Adrenal gland (tissue), 12 donors: ENCODE results near the gene PRPF38B. TPM values are rescaled to one million over a fixed set of nuclear protein-coding genes. Genes with fewer than 3 reads are reported as not detected.
A peak's percentile ranks its signal among the peaks of the same experiment; 100 is the strongest.

Experiments used
- DNase-seq, 7 donors: peaks; one replicate each; pipeline ENCODE4 v3.0.0-alpha.2; 2019 to 2020
- H3K27ac ChIP-seq, 5 donors: fragments of 200-600 bp; sonication (generic) in 4 of 5; 1 replicate in 3 of 5; 2 replicates in 2 of 5; pipeline versions ENCODE4 v1.5.1 to v1.8.0; 2016 to 2020; ENCODE audit warnings: mild to moderate bottlenecking in 1 of 5
- H3K27me3 ChIP-seq: fragments of 200-600 bp; 2 replicates; pipeline ENCODE4 v1.8.0; 2021
- H3K36me3 ChIP-seq, 2 donors: fragments of 200-600 bp; replicated peaks in 1 of 2; 1 replicate in 1 of 2; 2 replicates in 1 of 2; pipeline versions ENCODE4 v1.5.1 to v1.8.0; 2018 to 2022
- H3K4me1 ChIP-seq, 2 donors: fragments of 200-600 bp; replicated peaks in 1 of 2; 1 replicate in 1 of 2; 2 replicates in 1 of 2; pipeline versions ENCODE4 v1.5.1 to v1.8.0; 2018 to 2021
- H3K4me3 ChIP-seq, 4 donors: fragments of 200-600 bp; sonication (generic) in 3 of 4; one replicate each; pipeline ENCODE4 v1.5.1; 2016 to 2018
- H3K9me3 ChIP-seq, 3 donors: fragments of 200-600 bp; sonication (generic) in 1 of 3; replicated peaks in 1 of 3; 1 replicate in 2 of 3; 2 replicates in 1 of 3; pipeline versions ENCODE4 v1.5.1 to v1.8.0; 2016 to 2021
- POLR2A ChIP-seq, 2 donors: fragments of 450-650 bp; IDR thresholded peaks; one replicate each; pipeline ENCODE4 v1.6.1; 2017; ENCODE audit warnings: antibody characterized with exemption in 2 of 2, mild to moderate bottlenecking in 2 of 2, moderate library complexity in 1 of 2
- WGBS, 4 donors: extraction: QIAGEN DNeasy Blood & Tissue Kit in 2 of 4; methylation state at CpG; one replicate each; pipeline versions ENCODE4 v1.1.5 to v1.1.7; 2013 to 2017; 5-methylcytosine and 5-hydroxymethylcytosine counted together
- intact Hi-C, 2 donors: fragments of 100-400 bp; cut with DNase I; formaldehyde crosslinking; loops; one replicate each; pipeline versions ENCODE4 v1.14.1 to v1.15.0; 2022 to 2023
- polyA plus RNA-seq, 3 donors: library from polyadenylated mRNA; stranded (reverse); fragments of 200-250 nt in 2 of 3; fragments of 350-450 nt in 1 of 3; fragmentation: Illumina TruSeq in 1 of 3; extraction: RNeasy Lipid Tissue Mini Kit (QIAGEN cat#74804) in 1 of 3; gene quantifications; one replicate each; pipeline ENCODE4 v1.2.3, GENCODE V29; 2013 to 2014
- total RNA-seq, 9 donors: library from RNA; depleted of rRNA in 4 of 9; stranded (reverse); fragments of >200 nt in 4 of 9; fragments of 120-200 nt in 1 of 9; fragmentation: NEBNext Ultra II Directional in 1 of 9; extraction: Animal tissue kit (Norgen Biotek cat#: 25700) in 1 of 9; gene quantifications; one replicate each; pipeline versions ENCODE4 v1.1.0 to v1.2.4, GENCODE V29; 2013 to 2023
- TF ChIP-seq, protein P1 (sequence below), 6 experiments: fragments of 450-650 bp in 4 of 6; fragments of 200-600 bp in 2 of 6; sonication (generic) in 1 of 6; IDR thresholded peaks; 1 replicate in 5 of 6; 2 replicates in 1 of 6; pipeline versions ENCODE4 v1.5.1 to v1.8.0; 2016 to 2021; ENCODE audit warnings: antibody characterized with exemption in 6 of 6, mild to moderate bottlenecking in 2 of 6, moderate library complexity in 1 of 6
- donor health status: healthy with polysubstance abuse.
- donor health status: Bipolar disorder and iron deficiency.
- donor health status: DM: yes; HTN: yes; CAD: no.
- donor health status: DM: no; HTN: no; CAD: no.
- donor health status: DM: no; HTN: no; CAD: no.
- donor health status: DM: yes; HTN: yes; CAD: no.

The PRPF38B gene
- total and polyA plus RNA-seq, 12 donors, result 11.3 to 63.2 (median 26.6) TPM

DNA sequence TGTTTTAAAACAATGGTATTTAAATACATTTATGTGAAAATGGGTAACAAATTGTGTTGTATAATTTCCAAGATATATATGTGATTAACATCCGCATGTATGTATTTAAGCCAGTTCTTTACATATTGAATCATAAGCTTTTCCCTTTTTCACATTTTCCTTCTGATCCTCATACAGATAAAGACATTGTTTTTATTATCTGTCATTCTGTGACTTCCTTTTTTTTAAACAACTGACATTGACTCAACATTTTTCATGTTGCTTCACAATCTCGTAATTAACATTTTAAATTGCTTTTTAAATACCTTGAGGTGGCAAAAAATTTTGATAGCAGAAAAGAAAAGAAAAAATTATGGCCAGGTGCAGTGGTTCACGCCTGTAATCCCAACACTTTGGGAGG is 55.8 kb downstream of the PRPF38B start:
- 67 to 78% (median 77%) methylated on average over 3 of the region's 3 CpGs for WGBS, 4 donors
- Histone ChIP-seq H3K36me3 (no peaks in the 10 kb centered on the region), H3K27ac (peak overlapping the region in 1 of 5 donors; percentile 96), H3K27me3 (no peaks in the 10 kb centered on the region), H3K4me1 (peaks cover 7 to 20% of the 10 kb centered on the region in 2 donors), H3K9me3 (no peaks in the 10 kb centered on the region), H3K4me3 (no peak overlapping the region)
- no peak for TF ChIP-seq POLR2A (IDR thresholded peaks at IDR 0.05)
- TF ChIP-seq, protein P1, sequence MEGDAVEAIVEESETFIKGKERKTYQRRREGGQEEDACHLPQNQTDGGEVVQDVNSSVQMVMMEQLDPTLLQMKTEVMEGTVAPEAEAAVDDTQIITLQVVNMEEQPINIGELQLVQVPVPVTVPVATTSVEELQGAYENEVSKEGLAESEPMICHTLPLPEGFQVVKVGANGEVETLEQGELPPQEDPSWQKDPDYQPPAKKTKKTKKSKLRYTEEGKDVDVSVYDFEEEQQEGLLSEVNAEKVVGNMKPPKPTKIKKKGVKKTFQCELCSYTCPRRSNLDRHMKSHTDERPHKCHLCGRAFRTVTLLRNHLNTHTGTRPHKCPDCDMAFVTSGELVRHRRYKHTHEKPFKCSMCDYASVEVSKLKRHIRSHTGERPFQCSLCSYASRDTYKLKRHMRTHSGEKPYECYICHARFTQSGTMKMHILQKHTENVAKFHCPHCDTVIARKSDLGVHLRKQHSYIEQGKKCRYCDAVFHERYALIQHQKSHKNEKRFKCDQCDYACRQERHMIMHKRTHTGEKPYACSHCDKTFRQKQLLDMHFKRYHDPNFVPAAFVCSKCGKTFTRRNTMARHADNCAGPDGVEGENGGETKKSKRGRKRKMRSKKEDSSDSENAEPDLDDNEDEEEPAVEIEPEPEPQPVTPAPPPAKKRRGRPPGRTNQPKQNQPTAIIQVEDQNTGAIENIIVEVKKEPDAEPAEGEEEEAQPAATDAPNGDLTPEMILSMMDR (IDR thresholded peaks at IDR 0.05), result no peak
- no peak for DNase-seq
- intact Hi-C loops, result no loop called here

DNA sequence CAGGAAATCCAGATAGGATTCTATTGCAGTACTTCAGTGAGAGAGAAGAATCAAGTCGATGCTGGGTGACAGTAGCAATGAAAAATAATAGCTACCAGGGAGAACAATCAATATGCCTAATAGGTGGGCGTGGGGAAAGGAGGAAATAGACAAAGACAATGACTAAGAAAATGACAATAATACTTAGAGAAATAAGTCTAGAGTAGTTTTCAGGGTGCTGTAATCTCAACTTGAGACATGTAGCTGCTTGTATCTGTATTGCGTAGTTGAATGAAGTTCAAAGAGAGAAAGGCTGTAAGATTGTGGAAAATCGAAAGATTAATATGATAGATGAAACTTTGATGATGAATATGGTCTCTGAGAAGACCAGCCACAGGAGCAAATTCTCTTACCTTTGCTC is 57.0 kb downstream of the PRPF38B start:
- no peak for DNase-seq
- Histone ChIP-seq H3K4me3 (no peak overlapping the region), H3K27me3 (no peaks in the 10 kb centered on the region), H3K4me1 (peaks cover 7 to 20% of the 10 kb centered on the region in 2 donors), H3K36me3 (no peaks in the 10 kb centered on the region), H3K27ac (no peak overlapping the region), H3K9me3 (no peaks in the 10 kb centered on the region)
- intact Hi-C loops, result no loop called here
- TF ChIP-seq POLR2A (IDR thresholded peaks at IDR 0.05), result no peak
- TF ChIP-seq, protein P1 (IDR thresholded peaks at IDR 0.05), result no peak
- 90 to 95% (median 92%) methylated on average over 4 of the region's 4 CpGs for WGBS, 4 donors

DNA sequence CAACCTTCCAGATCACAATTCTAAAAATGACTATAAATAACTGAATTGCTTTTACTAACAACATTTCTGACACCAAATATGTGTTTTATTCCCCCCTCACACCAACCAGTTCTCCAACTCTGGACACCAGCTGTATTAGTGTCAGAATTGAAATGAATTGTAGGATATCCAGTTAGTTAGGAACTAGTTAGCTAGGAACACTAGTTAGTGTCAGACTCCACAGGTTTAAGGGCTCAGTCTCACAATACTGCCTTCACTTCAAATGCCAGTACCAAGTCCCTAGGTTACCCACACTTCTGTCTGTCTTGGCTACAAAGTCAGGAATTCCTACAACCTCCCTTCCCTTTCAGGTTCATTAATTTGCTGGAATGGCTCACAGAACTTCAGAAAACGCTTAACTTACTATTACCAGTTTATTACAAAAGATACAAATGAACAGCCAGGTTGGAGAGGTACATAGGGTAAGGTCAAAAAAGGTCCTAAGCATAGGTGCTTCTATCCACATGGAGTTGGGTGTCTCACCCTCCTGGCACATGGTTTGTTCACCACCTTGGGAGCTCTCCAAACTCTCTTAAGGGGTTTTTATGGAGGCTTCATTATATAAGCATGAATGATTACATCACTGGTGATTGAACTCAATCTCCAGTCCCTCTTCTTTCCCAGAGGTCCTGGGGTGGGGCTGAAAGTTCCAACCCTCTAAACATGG is 58.5 kb downstream of the PRPF38B start:
- 73 to 87% (median 78%) methylated on average over 1 of the region's 1 CpG for WGBS, 4 donors
- Histone ChIP-seq H3K4me1 (peaks cover 7 to 20% of the 10 kb centered on the region in 2 donors), H3K27ac (no peak overlapping the region), H3K9me3 (no peaks in the 10 kb centered on the region), H3K36me3 (no peaks in the 10 kb centered on the region), H3K4me3 (no peak overlapping the region), H3K27me3 (no peaks in the 10 kb centered on the region)
- DNase-seq, result no peak
- TF ChIP-seq POLR2A (IDR thresholded peaks at IDR 0.05), result no peak
- TF ChIP-seq, protein P1 (IDR thresholded peaks at IDR 0.05), result no peak
- intact Hi-C loops, result no loop called here

Other genes with a start within 250 kb of the PRPF38B start
- gene NBPF6, start 242.0 kb upstream of the PRPF38B start, total RNA-seq, result under 1 TPM in 1 of 9 donors, not detected in 8; 0.14 TPM
- gene NBPF6, start 242.0 kb upstream of the PRPF38B start, polyA plus RNA-seq, result not detected
- gene EEIG2, start 132.2 kb upstream of the PRPF38B start, total RNA-seq, result 10 to 100 TPM in 4 of 9 donors, 1 to 10 TPM in 5; 6.0 to 13.8 (median 8.5) TPM
- gene EEIG2, start 132.2 kb upstream of the PRPF38B start, polyA plus RNA-seq, result 1 to 10 TPM; 1.8 to 4.0 (median 2.3) TPM
- gene HENMT1, start 31.2 kb upstream of the PRPF38B start, total RNA-seq, result 10 to 100 TPM in 1 of 9 donors, 1 to 10 TPM in 8; 1.2 to 22.2 (median 3.3) TPM
- gene HENMT1, start 31.2 kb upstream of the PRPF38B start, polyA plus RNA-seq, result 1 to 10 TPM; 3.1 to 4.9 (median 4.2) TPM
- gene FNDC7, start 20.6 kb downstream of the PRPF38B start, total RNA-seq, result under 1 TPM in 5 of 9 donors, not detected in 4; 0.11 to 0.71 (median 0.19) TPM
- under 1 TPM in 1 of 3 donors, not detected in 2; 0.03 TPM for gene FNDC7, start 20.6 kb downstream of the PRPF38B start, polyA plus RNA-seq
- 10 to 100 TPM; 35.1 to 63.2 (median 45.4) TPM for gene STXBP3, start 54.4 kb downstream of the PRPF38B start, total RNA-seq
- gene STXBP3, start 54.4 kb downstream of the PRPF38B start, polyA plus RNA-seq, result 10 to 100 TPM; 39.9 to 45.8 (median 42.3) TPM
- 1 to 10 TPM in 4 of 9 donors, under 1 TPM in 2, not detected in 3; 0.46 to 2.6 (median 1.3) TPM for gene AKNAD1, start 164.8 kb downstream of the PRPF38B start, total RNA-seq
- gene AKNAD1, start 164.8 kb downstream of the PRPF38B start, polyA plus RNA-seq, result 1 to 10 TPM in 2 of 3 donors, under 1 TPM in 1; 0.35 to 8.5 (median 3.3) TPM
- 10 to 100 TPM in 4 of 9 donors, 1 to 10 TPM in 5; 1.9 to 29.1 (median 7.7) TPM for gene GPSM2, start 184.7 kb downstream of the PRPF38B start, total RNA-seq
- 1 to 10 TPM; 1.4 to 4.3 (median 3.7) TPM for gene GPSM2, start 184.7 kb downstream of the PRPF38B start, polyA plus RNA-seq